Measurements from ENCODE around the gene CXCL12. TPM values are rescaled to one million over a fixed set of nuclear protein-coding genes. Genes with fewer than 3 reads are reported as not detected.

Gene CXCL12
- total and polyA plus RNA-seq, 2 of the 13 experiments (the other 11 are each of a cell fraction or from before 2014, with no cell fraction given), result not detected

GRCh38 chr10:44382981-44383748 lies 1.7 kb downstream of the CXCL12 start (continued):
- TF ChIP-seq TEAD2 (CRISPR knock-in tag; IDR thresholded peaks at IDR 0.05) (no peak), ZNF367 (CRISPR knock-in tag; IDR thresholded peaks at IDR 0.05; ENCODE audit: borderline replicate concordance) (no peak), ZSCAN30 (CRISPR knock-in tag; IDR thresholded peaks at IDR 0.05) (no peak), ZNF766 (CRISPR knock-in tag; IDR thresholded peaks at IDR 0.05; ENCODE audit: borderline replicate concordance) (no peak), REST (IDR thresholded peaks at IDR 0.05; ENCODE audit: borderline replicate concordance in 1 of 2, low read depth in 1 of 2, low read length in 2 of 2) (no peak), TARDBP (CRISPR knock-in tag; IDR thresholded peaks at IDR 0.05) (no peak), SP5 (CRISPR knock-in tag; IDR thresholded peaks at IDR 0.05; ENCODE audit: borderline replicate concordance, low read depth) (no peak), PHF8 (CRISPR knock-in tag; IDR thresholded peaks at IDR 0.05) (no peak)

Data from HepG2 (cell line).